ENCODE results near the gene RUVBL1. TPM values are rescaled to one million over a fixed set of nuclear protein-coding genes. Genes with fewer than 3 reads are reported as not detected.

The RUVBL1 gene
- total and polyA plus RNA-seq, 8 donors: 3.5 to 26.4 (median 13.4) TPM; not detected in 1

DNA sequence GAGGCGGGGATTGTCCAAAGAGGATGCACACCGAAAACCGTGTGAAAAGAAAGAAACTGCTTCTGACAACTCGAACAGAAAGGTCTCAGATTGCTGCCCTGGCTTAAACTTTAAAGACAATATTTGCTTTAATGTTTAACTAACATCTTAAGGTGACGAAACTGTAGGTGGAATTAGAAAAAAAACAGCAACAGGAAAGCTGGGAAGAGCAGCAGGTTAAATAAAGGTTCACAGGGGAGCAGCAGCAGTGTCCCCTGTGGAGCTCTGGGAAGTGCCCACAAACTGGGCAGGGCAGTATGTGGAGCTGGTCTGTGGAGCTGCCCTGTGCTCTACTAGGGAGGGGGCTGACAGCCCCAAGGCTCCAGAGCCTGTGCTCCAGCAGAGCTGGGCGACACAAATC lies 25.4 kb downstream of the RUVBL1 start:
- TF ChIP-seq, protein P1, sequence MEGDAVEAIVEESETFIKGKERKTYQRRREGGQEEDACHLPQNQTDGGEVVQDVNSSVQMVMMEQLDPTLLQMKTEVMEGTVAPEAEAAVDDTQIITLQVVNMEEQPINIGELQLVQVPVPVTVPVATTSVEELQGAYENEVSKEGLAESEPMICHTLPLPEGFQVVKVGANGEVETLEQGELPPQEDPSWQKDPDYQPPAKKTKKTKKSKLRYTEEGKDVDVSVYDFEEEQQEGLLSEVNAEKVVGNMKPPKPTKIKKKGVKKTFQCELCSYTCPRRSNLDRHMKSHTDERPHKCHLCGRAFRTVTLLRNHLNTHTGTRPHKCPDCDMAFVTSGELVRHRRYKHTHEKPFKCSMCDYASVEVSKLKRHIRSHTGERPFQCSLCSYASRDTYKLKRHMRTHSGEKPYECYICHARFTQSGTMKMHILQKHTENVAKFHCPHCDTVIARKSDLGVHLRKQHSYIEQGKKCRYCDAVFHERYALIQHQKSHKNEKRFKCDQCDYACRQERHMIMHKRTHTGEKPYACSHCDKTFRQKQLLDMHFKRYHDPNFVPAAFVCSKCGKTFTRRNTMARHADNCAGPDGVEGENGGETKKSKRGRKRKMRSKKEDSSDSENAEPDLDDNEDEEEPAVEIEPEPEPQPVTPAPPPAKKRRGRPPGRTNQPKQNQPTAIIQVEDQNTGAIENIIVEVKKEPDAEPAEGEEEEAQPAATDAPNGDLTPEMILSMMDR (IDR thresholded peaks at IDR 0.05): no peak
- no peak for TF ChIP-seq POLR2AphosphoS5 (IDR thresholded peaks at IDR 0.05)
- no peak for TF ChIP-seq POLR2A (IDR thresholded peaks at IDR 0.05)
- TF ChIP-seq EP300 (IDR thresholded peaks at IDR 0.05): no peak
- no peak for DNase-seq
- Histone ChIP-seq H3K27ac (no peak overlapping the region), H3K36me3 (peaks cover 30 to 91% (median 87%) of the 10 kb centered on the region in 4 donors), H3K4me3 (no peak overlapping the region), H3K4me1 (peaks cover 4 to 25% (median 16%) of the 10 kb centered on the region in 4 donors), H3K27me3 (no peaks in the 10 kb centered on the region), H3K9me3 (no peaks in the 10 kb centered on the region)
- intact Hi-C loops (cut with DNase I; ENCODE audit: low total_unique reads): no loop called here
- WGBS, 5 donors: 47 to 73% (median 64%) methylated on average over 6 of the region's 6 CpGs

DNA sequence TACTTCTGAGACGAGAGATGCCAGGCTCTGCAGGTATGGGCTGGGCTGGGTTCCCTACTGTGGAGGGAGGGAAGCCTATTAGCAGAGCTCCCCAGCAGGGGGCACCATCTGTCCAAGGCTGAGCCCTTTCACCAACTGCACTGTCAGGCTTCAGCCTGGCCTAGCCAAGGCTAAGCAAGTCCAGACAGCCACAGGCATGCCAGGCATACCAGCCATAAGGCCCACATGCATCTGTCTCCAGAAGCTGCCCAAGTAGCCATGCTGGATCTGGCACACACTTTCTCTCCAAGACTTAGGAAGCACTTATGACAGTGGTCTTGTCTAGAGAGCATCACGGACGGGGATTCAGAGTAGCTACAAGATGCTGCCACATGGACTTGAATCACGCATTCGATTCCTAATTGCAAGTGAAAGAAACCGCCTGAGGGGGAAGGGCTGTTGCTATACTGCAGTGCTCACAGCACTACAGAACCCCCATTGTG lies 28.3 kb downstream of the RUVBL1 start:
- no peaks in the 10 kb centered on the region for H3K9me3 ChIP-seq
- peaks cover 18 to 74% (median 61%) of the 10 kb centered on the region in 4 donors for H3K36me3 ChIP-seq
- peak overlapping the region in 1 of 5 donors; percentile 36 for H3K27ac ChIP-seq
- intact Hi-C loops (cut with DNase I; ENCODE audit: low total_unique reads): no loop called here
- DNase-seq: peak; percentile 88 to 91
- H3K27me3 ChIP-seq: no peaks in the 10 kb centered on the region
- peaks cover 4 to 25% (median 16%) of the 10 kb centered on the region in 4 donors for H3K4me1 ChIP-seq
- 62 to 78% (median 67%) methylated on average over 6 of the region's 6 CpGs for WGBS, 5 donors
- TF ChIP-seq, protein P1 (IDR thresholded peaks at IDR 0.05): peak in 5 of 7 experiments; percentile 72 to 86 (median 75)
- TF ChIP-seq EP300 (IDR thresholded peaks at IDR 0.05) (no peak), POLR2A (IDR thresholded peaks at IDR 0.05) (no peak), POLR2AphosphoS5 (IDR thresholded peaks at IDR 0.05) (peak in 1 of 3 donors; percentile 38)
- no peak overlapping the region for H3K4me3 ChIP-seq

DNA sequence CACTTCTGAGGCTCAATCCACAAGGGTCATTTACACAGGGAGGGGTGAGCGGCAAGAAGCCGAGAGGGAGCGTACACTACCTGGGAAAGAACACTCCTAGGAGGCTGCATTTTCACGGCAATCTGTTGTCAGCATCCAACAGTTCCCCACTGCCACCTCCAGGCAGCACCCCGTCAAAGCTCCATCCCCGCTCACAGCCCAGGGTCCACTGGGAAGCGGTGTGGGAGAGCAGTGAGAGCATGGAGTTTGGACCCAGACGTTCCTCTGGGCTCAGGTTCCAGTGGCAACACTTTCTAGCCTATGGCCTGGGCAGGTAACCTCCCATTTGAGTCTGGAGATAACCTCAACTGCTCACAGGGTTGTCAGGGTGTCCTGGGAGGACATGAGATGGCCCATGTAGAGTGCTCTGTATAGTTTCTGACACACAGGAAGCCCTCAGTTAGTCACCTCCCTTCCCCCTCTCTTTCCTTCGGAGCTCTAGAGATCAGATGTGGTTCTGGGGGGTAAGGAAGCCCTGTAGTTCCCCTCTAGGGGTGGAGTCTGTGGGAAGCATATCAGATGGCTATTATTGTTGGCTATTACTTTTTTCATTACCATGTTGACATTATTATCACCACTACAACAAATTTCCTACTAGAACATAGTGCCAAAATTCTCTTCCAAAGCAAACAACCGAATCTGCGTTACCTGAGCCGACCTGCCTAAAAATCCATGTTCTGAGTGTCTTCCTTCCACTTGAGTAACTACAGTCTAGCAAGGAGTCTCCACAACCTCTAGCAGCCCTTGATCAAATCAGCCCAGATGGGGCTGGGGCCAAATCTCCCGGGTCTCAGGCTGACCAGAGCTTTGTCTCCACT lies 29.1 kb downstream of the RUVBL1 start:
- TF ChIP-seq, protein P1 (IDR thresholded peaks at IDR 0.05): peak in 2 of 7 experiments; percentile 32 to 49
- TF ChIP-seq POLR2AphosphoS5 (IDR thresholded peaks at IDR 0.05): no peak
- no peak for TF ChIP-seq EP300 (IDR thresholded peaks at IDR 0.05)
- H3K9me3 ChIP-seq: no peaks in the 10 kb centered on the region
- WGBS, 5 donors: 34 to 67% (median 61%) methylated on average over 13 of the region's 13 CpGs
- peaks cover 4 to 25% (median 16%) of the 10 kb centered on the region in 4 donors for H3K4me1 ChIP-seq
- H3K27ac ChIP-seq: peak overlapping the region in 1 of 5 donors; percentile 36
- DNase-seq: no peak
- intact Hi-C loops (cut with DNase I; ENCODE audit: low total_unique reads): no loop called here
- no peak overlapping the region for H3K4me3 ChIP-seq
- H3K27me3 ChIP-seq: no peaks in the 10 kb centered on the region
- H3K36me3 ChIP-seq: peaks cover 15 to 67% (median 54%) of the 10 kb centered on the region in 4 donors

DNA sequence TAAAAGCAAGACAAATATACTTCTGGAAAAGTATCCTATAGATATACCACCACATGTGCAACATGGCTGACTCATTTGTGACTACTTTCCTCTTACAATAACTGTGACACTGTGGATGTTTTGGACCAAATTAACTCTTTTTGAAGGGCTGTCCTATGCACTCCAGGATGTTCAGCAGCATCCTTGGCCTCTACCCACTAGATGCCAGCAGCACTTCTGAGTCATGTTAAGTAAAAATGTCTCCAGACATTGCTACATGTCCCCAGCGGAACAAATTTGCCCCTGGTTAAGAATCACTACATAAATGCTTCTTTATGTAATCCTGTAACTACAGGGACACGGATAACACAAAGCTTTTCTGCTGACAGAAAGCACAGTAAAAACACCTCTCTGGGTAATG lies 32.0 kb downstream of the RUVBL1 start:
- intact Hi-C loops (cut with DNase I; ENCODE audit: low total_unique reads): no loop called here
- Histone ChIP-seq H3K27me3 (no peaks in the 10 kb centered on the region), H3K27ac (no peak overlapping the region), H3K9me3 (no peaks in the 10 kb centered on the region), H3K36me3 (peaks cover 0 to 51% (median 34%) of the 10 kb centered on the region in 4 donors), H3K4me3 (no peak overlapping the region), H3K4me1 (peaks cover 0 to 16% (median 14%) of the 10 kb centered on the region in 4 donors)
- TF ChIP-seq POLR2A (IDR thresholded peaks at IDR 0.05): no peak
- TF ChIP-seq, protein P1 (IDR thresholded peaks at IDR 0.05): no peak
- no peak for TF ChIP-seq POLR2AphosphoS5 (IDR thresholded peaks at IDR 0.05)
- no peak for TF ChIP-seq EP300 (IDR thresholded peaks at IDR 0.05)
- WGBS, 5 donors: 90 to 96% (median 94%) methylated on average over 2 of the region's 2 CpGs
- no peak for DNase-seq

Data from stomach (tissue), 9 donors.